HG03469 (cell line): ENCODE data around the gene ERVFRD-1.

ENCODE experiments used
- ATAC-seq: cut with Tn5 transposase; IDR thresholded peaks from one replicate; pipeline ENCODE4 v1.9.1; 2021; ENCODE audit warnings: mild to moderate bottlenecking, moderate library complexity, moderate number of reproducible peaks; ENCODE audit not compliant: unreplicated experiment

ERVFRD-1 gene

DNA sequence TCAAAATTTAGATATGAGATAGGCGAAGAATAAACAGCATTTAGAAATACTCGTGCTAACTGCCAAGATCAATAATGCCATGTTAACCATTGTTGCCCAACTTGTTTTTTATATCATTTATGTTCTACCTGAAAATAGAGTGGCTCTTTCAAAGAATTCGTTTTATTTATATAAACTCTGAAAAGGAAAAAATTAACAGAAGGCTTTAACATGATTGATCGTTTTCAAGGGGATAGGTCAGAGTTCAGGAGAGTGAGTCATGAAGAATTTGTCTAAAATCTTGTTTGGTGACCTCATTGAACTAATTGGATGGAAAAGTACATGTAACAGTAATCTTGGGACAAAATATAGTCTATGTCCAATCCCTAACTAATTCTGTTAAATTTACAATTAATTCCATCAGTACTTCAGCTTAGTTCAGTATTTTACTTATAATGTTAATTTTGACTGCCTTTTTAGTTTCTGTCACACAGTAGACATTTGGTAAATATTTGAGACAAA lies 56.3 kb downstream of the ERVFRD-1 start:
- ATAC-seq = no peak

- no peak for ATAC-seq
Measured at GRCh38 chr6:11054722-11055121, 56.8 kb downstream of the ERVFRD-1 start.

GRCh38 chr6:11053307-11053706 lies 58.2 kb downstream of the ERVFRD-1 start:
- no peak for ATAC-seq
